GM19240 (cell line): ENCODE results near the gene FBXO27.
"Not testable (repeated sequence)": the region's sequence is repeated elsewhere in the genome, so short reads cannot be mapped to it uniquely, and the experiment has no call there.

Experiments used
- DNase-seq: peaks from one replicate; pipeline ENCODE4 v3.0.0; 2011; ENCODE audit warnings: low spot score; ENCODE audit not compliant: insufficient read length

Gene FBXO27, protein sequence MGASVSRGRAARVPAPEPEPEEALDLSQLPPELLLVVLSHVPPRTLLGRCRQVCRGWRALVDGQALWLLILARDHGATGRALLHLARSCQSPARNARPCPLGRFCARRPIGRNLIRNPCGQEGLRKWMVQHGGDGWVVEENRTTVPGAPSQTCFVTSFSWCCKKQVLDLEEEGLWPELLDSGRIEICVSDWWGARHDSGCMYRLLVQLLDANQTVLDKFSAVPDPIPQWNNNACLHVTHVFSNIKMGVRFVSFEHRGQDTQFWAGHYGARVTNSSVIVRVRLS

DNA sequence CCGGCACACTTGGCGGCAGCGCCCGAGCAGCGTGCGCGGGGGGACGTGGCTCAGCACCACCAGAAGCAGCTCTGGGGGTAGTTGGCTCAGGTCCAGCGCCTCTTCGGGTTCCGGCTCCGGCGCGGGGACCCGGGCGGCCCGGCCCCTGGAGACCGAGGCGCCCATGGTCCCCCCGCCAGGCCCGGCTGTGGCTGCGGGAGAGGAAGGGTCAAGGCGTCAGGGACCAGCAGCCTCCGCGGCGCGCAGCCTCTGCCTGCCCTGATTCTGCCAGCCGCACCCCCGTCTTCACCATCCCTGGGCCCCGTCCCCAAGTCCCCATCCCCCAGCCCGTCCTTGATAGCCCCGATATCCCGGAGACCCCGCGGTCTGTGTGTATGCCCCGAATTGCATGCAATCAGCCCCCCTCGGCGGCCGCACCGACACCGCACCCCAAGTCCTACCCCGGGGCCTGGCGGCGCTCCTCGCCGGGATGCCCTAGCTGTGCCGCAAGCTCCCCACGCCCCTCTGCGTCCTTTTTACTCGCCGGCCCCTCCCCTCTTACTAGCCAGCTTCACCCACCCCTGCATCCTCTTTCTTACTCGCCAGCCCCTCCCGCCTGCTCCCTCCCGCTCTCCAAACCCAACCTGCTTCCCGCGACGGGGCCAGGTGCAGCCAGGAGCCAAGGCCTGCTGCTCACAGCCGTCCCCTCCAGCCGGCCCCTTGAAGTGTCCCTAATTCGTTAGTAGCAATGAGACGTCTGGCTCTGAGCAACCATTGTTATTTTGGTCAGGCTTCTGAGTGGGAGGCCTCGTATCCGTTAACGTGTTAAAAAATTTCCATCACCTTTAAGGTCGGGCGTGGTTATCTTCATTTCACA lies at the start of gene FBXO27:
TSS of gene FBXO27 (minus strand) at position 487 of the 856 bp plus-strand sequence. CDS start at position 165, 322 bp downstream.
- DNase-seq = no peak

DNA sequence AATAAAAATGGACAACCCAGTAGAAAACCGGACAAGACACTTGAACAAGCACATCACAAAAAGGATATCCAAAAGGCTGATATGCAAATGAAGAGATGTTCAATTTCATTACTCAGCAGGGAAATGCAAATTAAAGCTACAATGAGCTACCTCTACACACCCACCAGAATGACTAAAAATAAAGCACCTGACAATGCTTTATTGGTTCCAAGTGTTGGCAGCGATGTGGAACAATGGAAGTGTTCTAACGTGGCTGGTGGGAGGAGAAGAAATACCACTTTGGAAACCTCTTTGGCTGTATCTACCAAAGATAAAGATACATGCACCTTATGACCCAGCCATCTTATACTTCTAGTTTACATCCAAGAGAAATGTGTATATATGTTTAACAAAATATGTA lies 48.1 kb upstream of the FBXO27 start:
- no peak for DNase-seq

DNA sequence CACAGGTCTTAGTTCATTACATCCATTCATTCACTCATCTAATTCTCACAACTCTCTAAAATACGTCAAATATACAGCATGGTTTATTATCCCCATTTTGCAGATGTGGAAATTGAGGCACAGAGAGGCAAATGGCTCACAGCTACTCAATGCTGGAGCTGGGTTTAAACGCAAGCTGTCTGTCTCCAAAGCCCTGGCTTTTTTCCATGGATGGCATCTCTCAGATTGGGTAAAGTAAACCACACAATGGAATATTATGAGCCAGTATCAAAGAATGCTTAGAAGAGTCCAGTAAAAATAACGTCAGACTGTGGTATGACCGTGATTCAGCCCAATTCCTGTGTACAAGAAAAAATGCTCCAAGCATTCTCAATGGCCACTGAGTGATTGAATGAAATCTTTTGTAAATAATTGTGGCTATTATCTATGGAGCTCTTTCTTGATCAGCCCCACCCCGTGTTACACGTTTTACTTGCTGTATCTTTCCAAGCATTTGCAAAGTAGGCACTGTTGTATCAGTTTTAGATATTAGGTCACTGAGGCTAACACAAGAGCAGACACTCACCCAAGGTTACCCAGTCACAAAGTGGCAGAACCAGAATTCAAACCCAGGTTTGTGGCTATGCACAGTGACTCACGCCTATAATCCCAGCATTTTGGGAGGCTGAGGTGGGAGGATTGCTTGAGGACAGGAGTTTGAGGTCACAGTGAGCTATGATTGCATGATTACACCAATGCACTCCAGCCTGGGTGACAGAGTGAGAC lies 46.3 kb upstream of the FBXO27 start:
- no peak for DNase-seq

DNA sequence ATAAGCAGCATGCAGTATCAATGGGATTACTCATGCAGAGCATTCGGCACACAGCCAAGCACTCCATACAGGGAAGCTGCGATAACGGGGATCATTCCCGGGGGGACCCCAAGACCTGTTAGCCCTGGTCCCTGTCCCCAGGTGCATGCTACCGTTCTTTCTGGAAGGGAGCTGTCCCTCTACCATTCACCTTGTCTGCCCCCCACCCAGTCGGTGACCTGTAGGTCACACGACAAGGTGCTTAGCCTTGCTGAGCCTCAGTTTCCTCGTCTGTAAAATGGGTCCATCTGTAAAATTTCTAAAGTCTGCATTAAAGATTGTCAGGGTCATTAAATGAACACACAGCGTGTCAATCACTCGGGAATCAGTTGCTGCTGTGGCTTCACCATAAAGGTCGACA lies 45.0 kb upstream of the FBXO27 start:
- no peak for DNase-seq

DNA sequence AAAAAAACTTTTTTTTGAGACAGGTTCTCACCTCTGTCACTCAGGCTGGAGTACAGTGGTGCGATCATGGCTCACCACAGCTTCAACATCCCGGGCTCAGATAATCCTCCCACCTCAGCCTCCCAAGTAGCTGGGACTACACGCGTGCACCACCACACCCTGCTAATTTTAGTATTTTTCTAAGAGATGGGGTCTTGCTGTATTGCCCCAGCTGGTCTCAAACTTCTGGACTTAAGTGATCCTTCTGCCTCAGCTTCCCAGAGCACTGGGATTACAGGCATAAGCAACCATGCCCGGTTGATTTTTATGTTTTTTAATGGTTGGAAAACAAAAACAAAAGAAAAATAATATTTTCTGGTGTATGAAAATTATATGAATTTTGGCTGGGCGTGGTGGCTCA lies 42.6 kb upstream of the FBXO27 start:
- no peak for DNase-seq

DNA sequence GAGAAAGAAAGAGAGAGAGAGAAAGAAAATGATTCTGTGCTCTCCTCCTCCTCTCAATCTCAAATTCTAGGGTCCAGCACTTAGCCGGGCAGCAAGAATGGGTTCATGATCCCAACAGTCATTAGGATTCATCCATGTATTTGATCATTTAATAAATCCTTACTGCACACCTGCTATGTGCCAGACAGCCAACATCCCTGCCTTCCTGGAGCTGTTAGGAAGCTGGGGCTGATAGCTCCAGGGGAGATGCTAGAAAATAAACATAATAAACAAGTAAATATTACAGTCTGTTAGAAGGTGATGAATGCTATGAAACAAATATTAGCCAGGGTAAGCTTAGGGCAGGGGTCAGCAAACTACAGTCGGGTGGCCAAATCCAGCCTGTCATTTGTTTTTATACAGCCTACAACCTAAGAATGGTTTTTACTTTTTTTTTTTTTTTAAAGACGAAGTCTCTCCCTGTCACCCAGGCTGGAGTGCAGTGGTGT lies 41.9 kb upstream of the FBXO27 start:
- DNase-seq = no peak

DNA sequence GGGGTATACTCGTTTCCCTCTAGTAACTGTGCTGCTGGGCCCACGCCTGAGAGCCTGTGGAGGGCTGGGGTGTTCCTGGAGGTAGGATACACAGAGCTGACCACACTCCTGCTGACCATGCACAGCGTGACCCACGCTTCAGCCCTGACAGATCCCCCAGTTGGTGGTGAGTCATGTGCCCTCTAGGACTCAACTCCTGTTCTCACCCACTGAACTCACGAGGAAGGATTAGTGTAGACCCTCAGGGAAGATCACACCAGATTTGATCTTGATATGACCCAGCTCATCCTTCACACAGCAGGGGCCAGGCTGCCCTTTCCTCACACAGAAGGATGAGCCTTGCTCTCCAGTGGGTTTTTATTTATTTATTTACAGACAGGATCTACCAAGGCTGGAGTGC lies 38.5 kb upstream of the FBXO27 start:
- DNase-seq = no peak

DNA sequence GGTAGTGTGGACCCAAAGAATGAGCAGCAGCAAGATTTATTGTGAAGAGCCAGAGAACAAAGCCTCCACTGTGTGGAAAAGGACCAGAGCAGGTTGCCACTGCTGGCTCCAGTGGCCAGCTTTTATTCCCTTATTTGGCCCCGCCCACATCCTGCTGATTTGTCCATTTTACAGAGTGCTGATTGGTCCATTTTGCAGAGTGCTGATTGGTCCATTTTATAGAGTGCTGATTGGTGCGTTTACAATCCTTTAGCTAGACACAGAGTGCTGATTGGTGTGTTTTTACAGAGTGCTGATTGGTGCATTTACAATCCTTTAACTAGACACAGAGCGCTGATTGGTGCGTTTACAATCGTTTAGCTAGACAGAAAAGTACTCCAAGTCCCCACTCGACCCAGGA lies 35.9 kb upstream of the FBXO27 start:
- not testable (repeated sequence) for DNase-seq

DNA sequence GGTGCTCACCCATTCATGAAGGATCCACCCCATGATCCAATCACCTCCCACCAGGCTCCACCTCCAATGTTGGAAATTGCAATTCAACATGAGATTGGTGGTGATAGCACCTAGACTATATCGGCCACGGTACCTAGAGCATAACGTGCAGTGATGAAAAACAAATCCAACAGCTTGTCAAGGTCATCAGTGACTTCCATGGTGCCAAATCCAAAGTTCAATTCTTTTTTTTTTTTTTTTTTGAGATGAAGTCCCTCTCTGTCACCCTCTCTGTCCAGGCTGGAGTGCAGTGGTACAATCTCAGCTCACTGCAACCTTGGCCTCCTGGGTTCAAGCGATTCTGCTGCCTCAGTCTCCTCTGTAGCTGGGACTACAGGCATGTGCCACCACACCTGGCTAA lies 34.8 kb upstream of the FBXO27 start:
- DNase-seq = no peak

DNA sequence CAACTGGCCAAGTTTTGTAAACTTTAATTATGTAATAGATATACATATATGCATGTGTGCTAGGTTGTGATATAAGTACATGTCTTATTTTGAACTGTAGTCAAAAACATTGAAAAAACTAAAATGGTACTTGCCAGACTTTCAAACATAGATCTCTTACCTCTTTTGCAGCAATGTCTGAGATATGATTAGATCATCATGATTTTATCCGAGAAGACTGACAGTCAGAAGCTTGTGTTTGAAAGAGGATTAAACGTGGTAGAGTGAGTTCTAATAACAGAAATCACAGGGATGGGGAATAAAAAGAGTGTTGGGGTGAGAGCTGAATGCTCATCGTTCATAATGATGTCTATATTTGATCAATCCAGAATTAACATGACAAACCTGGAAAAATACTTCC lies 33.6 kb upstream of the FBXO27 start:
- no peak for DNase-seq

DNA sequence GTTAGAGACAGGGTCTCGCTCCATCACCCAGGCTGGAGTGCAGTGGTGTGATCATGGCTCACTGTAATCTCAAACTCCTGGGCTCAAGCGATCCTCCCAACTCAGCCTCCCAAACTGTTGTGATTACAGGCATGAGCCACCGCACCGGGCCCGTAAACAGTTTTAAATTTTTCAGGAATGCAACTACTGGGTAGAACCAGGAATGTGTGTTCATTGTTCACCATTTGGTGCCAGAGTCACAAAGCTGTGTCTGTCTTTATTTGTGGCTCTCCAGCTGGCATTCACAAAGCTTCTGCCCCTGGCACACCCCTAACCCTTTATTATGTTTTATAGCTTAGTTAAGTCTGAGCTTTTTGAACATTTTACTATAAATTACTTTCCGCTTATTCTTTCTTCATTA lies 32.1 kb upstream of the FBXO27 start:
- no peak for DNase-seq

DNA sequence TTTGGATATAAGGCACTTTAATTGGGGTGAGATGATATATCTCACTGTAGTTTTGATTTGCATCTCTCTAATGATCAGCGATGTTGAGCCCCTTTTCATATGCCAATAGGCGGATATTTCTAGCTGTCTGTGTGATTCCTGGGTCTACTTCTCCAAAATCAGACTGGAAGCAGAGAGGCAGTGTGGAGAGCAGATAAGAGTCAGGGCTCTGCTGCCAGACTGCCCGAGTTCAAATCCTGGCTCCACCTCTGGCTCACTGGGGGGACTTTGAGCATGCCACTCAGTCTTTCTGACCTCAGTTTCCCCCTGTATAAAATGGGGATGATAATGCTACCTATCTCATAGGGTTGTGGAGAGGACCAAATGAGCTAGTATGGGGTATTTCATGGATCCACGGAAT lies 27.8 kb upstream of the FBXO27 start:
- no peak for DNase-seq

DNA sequence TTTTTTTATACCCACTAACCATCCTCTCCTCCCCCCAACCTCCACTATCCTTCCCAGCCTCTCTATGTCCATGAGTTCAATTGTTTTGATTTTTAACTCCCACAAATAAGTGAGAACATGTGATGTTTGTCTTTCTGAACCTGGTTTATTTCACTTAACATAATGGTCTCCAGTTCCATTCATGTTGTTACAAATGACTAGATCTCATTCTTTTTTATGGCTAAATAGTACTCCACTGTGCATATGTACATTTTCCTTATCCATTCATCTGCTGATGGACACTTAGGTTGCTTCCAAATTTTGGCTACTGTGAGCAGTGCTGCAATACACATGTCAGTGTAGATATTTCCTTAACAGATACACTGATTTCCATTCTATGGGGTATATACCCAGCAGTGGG lies 27.0 kb upstream of the FBXO27 start:
- no peak for DNase-seq

DNA sequence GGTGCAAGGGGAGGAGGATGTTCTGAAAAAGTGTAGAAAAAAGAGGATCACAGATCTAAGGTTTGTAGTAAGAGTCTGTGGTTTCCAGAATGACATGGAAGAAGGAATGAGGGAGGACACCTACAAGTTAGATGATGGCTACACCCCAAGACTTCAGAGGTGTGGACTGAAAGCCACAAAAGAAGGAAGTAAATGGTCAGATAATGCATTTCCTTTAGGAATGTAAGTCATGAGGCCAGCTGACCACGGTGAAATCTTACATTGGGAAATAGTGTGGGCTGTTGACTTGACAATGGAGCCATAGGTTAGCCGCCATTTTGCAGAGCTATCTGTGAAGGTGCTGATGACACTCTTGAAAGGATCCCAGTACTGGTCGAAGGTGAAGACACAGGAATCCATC lies 25.3 kb upstream of the FBXO27 start:
- no peak for DNase-seq

DNA sequence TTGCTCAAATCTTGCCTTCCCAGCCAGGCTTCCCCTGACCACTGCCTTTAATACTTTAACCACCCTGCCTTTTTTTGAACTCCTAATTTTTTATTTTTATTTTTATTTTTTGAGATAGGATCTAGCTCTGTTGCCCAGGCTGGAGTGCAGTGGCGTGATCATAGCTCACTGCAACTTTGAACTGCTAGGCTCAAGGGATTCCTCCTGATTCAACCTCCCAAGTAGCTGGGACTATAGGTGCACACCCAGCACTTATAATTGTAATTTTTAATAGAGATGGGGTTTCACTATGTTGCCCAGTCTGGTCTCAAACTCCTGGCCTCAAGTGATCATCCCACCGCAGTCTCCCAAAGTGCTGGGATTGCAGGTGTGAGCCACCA lies 21.7 kb upstream of the FBXO27 start:
- DNase-seq = no peak

DNA sequence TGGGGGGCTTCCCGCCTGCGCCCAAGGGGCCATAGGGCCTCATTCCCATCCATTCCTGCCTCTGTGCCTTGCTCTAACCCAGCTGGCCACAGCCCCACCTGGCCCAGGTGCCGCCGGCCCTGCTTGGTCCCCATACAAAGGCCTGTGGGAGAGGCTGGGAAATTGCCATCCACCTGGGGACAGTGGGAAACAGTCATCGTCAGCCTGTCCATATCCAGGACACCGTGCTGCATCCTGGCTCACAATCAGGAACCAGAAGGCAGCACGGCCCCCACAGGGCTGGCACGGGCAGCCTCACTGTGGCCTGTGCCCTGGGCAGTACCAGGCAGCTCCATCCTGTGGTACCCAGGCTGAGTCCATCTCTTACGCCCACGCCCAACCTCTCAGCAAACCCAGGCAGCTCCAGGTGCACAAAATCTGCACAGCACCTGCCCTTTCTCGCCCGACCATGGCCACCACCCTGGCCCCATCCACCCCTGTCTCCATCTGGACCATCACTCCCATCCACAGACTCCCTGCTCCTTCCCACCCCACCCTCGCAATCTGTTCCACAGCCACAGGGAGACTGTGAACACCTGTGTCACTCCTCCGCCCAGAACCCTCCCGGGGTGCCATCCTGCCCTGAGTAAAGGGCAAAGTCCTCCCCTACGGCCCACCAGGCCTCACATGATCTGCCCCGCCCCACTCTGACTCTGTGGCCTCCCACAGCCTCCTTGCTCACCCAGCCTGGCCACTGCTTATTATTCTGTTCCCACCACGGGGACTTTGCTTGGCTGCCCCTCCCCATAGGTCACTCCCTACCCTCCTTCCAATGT lies 21.1 kb upstream of the FBXO27 start:
- no peak for DNase-seq

DNA sequence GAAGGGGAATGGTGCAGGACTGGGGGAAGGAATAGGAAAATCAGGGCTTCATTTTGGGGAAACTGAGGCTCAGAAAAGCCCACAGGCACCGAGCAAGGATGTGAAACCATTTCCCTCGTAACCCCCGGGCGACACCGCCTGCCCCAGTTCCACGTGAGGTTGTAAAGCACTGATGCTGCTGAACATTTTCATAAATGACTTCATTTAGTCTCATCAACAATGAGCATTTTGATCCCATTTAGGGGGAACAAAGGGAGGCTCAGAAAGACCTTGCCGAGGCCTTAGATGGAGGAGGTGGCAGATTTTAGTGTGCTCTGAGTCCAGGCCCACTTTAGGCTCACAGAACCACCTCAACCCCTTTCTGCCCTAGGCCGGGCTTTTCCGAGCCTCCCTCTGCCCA lies 20.5 kb upstream of the FBXO27 start:
- DNase-seq = no peak

DNA sequence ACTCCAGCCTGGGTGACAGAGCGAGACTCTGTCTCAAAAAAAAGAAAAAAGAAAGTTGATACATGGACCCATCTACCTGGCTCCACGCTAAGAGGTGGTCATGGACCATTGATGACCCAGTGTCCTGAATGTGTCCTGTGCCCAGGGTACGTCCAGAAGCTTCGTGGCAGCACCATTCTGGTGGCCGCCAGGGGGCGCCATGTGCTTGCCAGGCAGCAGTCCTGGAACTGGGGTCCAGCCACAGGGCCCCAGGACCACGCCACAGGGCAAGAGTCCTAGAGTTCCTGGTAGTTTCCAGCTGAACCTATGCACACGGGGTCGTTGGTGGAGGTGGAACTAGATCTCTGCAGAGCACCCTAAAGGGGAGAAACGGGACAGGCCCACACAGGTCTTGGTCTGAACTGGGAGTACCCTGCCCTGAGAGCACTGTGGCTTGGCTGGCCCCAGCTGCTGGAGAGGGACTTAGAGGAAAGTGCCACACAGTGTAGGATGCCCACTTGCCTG lies 19.9 kb upstream of the FBXO27 start:
- no peak for DNase-seq

DNA sequence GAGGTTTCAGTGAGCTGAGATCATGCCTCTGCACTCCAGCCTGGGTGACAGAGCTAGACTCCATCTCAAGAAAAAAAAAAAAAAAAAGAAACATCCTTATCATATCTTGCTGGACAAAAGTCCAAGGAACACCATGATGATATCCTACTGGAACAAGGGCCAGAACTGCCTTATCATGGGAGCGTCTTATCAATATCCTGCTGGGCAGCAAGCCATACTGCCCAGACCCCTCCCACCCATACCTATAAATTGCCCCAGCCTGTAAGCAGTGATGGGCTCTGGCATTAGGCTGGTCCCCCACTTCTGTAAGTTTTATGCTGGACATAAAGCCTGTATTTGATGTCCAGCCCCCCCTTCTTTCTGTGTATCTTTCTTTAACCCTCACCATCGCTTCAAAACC lies 14.7 kb upstream of the FBXO27 start:
- DNase-seq = no peak

DNA sequence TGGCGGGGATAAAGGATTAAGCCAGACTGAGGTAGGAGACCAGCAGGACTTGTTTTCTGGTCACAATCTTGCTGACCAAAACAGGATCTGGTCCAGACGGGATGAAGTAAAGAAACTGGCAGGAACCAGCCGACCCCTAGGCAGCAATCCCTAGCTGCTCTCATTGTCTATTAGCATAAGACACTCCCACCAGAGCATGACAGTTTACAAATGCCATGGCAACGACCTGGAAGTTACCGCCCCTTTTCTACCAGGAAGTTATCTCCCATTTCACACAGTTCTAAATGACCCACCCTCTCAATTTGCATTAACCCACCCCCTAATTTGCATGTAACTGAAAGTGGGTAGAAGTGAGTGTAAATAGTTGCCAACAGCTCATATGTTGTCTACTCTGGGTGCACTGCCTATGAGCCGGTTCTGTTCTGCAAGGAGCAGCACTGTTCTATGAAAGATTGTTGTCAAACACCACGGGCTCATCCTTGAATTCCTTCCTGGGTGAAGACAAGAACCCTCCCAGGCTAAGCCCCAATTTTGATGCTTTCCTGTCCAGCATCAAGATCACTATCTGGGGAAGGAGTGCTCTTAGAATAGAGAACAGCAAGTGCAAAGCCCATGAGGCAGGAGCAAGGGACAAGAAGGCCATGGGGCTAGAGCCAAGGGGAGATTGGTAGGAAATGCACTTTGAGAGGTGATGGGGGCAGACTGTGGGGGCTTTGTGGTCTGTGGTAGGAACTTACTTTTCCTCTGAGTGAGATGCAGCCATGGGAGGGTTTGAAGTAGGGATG lies 13.9 kb upstream of the FBXO27 start:
- no peak for DNase-seq
